ENCODE measurements around the gene DUSP8. TPM values are rescaled to one million over a fixed set of nuclear protein-coding genes. Genes with fewer than 3 reads are reported as not detected.
"Not testable (repeated sequence)": the region's sequence is repeated elsewhere in the genome, so short reads cannot be mapped to it uniquely, and the experiment has no call there.

DUSP8 gene
- total RNA-seq, 1 experiment from 2014 or later = 7.7 TPM

- H3K27me3 Mint-ChIP-seq (ENCODE audit: insufficient read depth, unreplicated experiment) = peaks cover 18% of the 10 kb centered on the region
Measured at GRCh38 chr11:1618231-1618630, 46.2 kb upstream of the DUSP8 start.

GRCh38 chr11:1608363-1608762, 36.3 kb upstream of the DUSP8 start, which contains the start of gene KRTAP5-3:
Gene KRTAP5-3 (minus strand): TSS chr11:1608463. CDS start chr11:1608385, 78 bp downstream.
- H3K4me3 Mint-ChIP-seq (ENCODE audit: unreplicated experiment) = no peak within 1 kb of the TSS
- Histone ChIP-seq H3K4me1 (no peaks in the 10 kb centered on the region), H3K9me3 (no peaks in the 10 kb centered on the region), H3K4me3 (ENCODE audit: low read depth, low read length) (no peak within 1 kb of the TSS), H3K36me3 (ENCODE audit: control insufficient read depth, insufficient read depth, low read length) (no peaks in the 10 kb centered on the region), H3K27me3 (replicated peaks; ENCODE audit: control insufficient read depth, insufficient read depth, low read length) (no peaks in the 10 kb centered on the region; the same call in 1 of the 2 replicates)
- intact Hi-C loops (cut with micrococcal nuclease; ENCODE audit: unreplicated experiment) = no loop called here
- peaks cover 1% of the 10 kb centered on the region for H3K9me3 Mint-ChIP-seq (ENCODE audit: unreplicated experiment)
- no peaks in the 10 kb centered on the region for H3K4me1 Mint-ChIP-seq (ENCODE audit: low read depth, unreplicated experiment)
- CTCF ChIA-PET = no interaction called here
- H3K27ac Mint-ChIP-seq (ENCODE audit: unreplicated experiment) = no peak within 1 kb of the TSS
- POLR2A ChIA-PET = no interaction called here
- no peak for TF ChIP-seq CTCF (IDR thresholded peaks at IDR 0.05; ENCODE audit: insufficient read depth in 1 of 2, low read depth in 1 of 2, low read length in 1 of 2, severe bottlenecking in 1 of 2, unreplicated experiment in 1 of 2)
- BruUV-seq (replicated peaks) = no TSS peak
- DNase-seq = no peak
- no peaks in the 10 kb centered on the region for H3K36me3 Mint-ChIP-seq (ENCODE audit: insufficient read depth, unreplicated experiment)
- H3K27me3 Mint-ChIP-seq (ENCODE audit: insufficient read depth, unreplicated experiment) = peaks cover 2% of the 10 kb centered on the region

More at GRCh38 chr11:1618231-1618630, 46.2 kb upstream of the DUSP8 start:
- no peak overlapping the region for H3K4me3 ChIP-seq (ENCODE audit: low read depth, low read length)
- DNase-seq = no peak
- H3K36me3 ChIP-seq (ENCODE audit: control insufficient read depth, insufficient read depth, low read length) = no peaks in the 10 kb centered on the region
- H3K4me1 Mint-ChIP-seq (ENCODE audit: low read depth, unreplicated experiment) = peaks cover 5% of the 10 kb centered on the region
- no TSS peak for BruUV-seq (replicated peaks)
- TF ChIP-seq CTCF (IDR thresholded peaks at IDR 0.05; ENCODE audit: insufficient read depth in 1 of 2, low read depth in 1 of 2, low read length in 1 of 2, severe bottlenecking in 1 of 2, unreplicated experiment in 1 of 2) = no peak
- no peaks in the 10 kb centered on the region for H3K27me3 ChIP-seq (replicated peaks; ENCODE audit: control insufficient read depth, insufficient read depth, low read length)
- POLR2A ChIA-PET = no interaction called here
- CTCF ChIA-PET = no interaction called here
- H3K27ac Mint-ChIP-seq (ENCODE audit: unreplicated experiment) = no peak overlapping the region
- no peaks in the 10 kb centered on the region for H3K9me3 ChIP-seq
- intact Hi-C loops (cut with micrococcal nuclease; ENCODE audit: unreplicated experiment) = no loop called here
- H3K4me1 ChIP-seq = no peaks in the 10 kb centered on the region
- H3K9me3 Mint-ChIP-seq (ENCODE audit: unreplicated experiment) = peaks cover 32% of the 10 kb centered on the region
- H3K4me3 Mint-ChIP-seq (ENCODE audit: unreplicated experiment) = no peak overlapping the region
- no peaks in the 10 kb centered on the region for H3K36me3 Mint-ChIP-seq (ENCODE audit: insufficient read depth, unreplicated experiment)

- POLR2A ChIA-PET; BruUV-seq (replicated peaks); CTCF ChIA-PET; H3K4me3 Mint-ChIP-seq (ENCODE audit: unreplicated experiment); H3K9me3 ChIP-seq; H3K4me1 ChIP-seq; H3K27me3 ChIP-seq (replicated peaks; ENCODE audit: control insufficient read depth, insufficient read depth, low read length); H3K27ac Mint-ChIP-seq (ENCODE audit: unreplicated experiment); H3K36me3 Mint-ChIP-seq (ENCODE audit: insufficient read depth, unreplicated experiment); intact Hi-C loops (cut with micrococcal nuclease; ENCODE audit: unreplicated experiment); DNase-seq; H3K27me3 Mint-ChIP-seq (ENCODE audit: insufficient read depth, unreplicated experiment); H3K4me3 ChIP-seq (ENCODE audit: low read depth, low read length); H3K4me1 Mint-ChIP-seq (ENCODE audit: low read depth, unreplicated experiment); H3K36me3 ChIP-seq (ENCODE audit: control insufficient read depth, insufficient read depth, low read length); H3K9me3 Mint-ChIP-seq (ENCODE audit: unreplicated experiment): not testable (repeated sequence)
Measured at GRCh38 chr11:1607901-1608300, 35.8 kb upstream of the DUSP8 start.

GRCh38 chr11:1607156-1607845, 35.2 kb upstream of the DUSP8 start:
- H3K9me3 Mint-ChIP-seq (ENCODE audit: unreplicated experiment); H3K4me1 Mint-ChIP-seq (ENCODE audit: low read depth, unreplicated experiment); H3K36me3 ChIP-seq (ENCODE audit: control insufficient read depth, insufficient read depth, low read length); H3K36me3 Mint-ChIP-seq (ENCODE audit: insufficient read depth, unreplicated experiment); H3K4me1 ChIP-seq; CTCF ChIA-PET; H3K27ac Mint-ChIP-seq (ENCODE audit: unreplicated experiment); H3K27me3 Mint-ChIP-seq (ENCODE audit: insufficient read depth, unreplicated experiment); H3K4me3 Mint-ChIP-seq (ENCODE audit: unreplicated experiment); DNase-seq; H3K27me3 ChIP-seq (replicated peaks; ENCODE audit: control insufficient read depth, insufficient read depth, low read length); H3K9me3 ChIP-seq; POLR2A ChIA-PET; intact Hi-C loops (cut with micrococcal nuclease; ENCODE audit: unreplicated experiment); BruUV-seq (replicated peaks); H3K4me3 ChIP-seq (ENCODE audit: low read depth, low read length): not testable (repeated sequence)

GRCh38 chr11:1605923-1606322, 33.9 kb upstream of the DUSP8 start:
- H3K9me3 Mint-ChIP-seq (ENCODE audit: unreplicated experiment); DNase-seq; H3K27me3 ChIP-seq (replicated peaks; ENCODE audit: control insufficient read depth, insufficient read depth, low read length); intact Hi-C loops (cut with micrococcal nuclease; ENCODE audit: unreplicated experiment); H3K4me3 ChIP-seq (ENCODE audit: low read depth, low read length); H3K4me3 Mint-ChIP-seq (ENCODE audit: unreplicated experiment); H3K27me3 Mint-ChIP-seq (ENCODE audit: insufficient read depth, unreplicated experiment); H3K27ac Mint-ChIP-seq (ENCODE audit: unreplicated experiment); H3K36me3 ChIP-seq (ENCODE audit: control insufficient read depth, insufficient read depth, low read length); H3K36me3 Mint-ChIP-seq (ENCODE audit: insufficient read depth, unreplicated experiment); CTCF ChIA-PET; H3K4me1 Mint-ChIP-seq (ENCODE audit: low read depth, unreplicated experiment); H3K9me3 ChIP-seq; BruUV-seq (replicated peaks); POLR2A ChIA-PET; H3K4me1 ChIP-seq: not testable (repeated sequence)

Measured in Caco-2 (cell line).